ENCODE data around the gene ATP8B1. TPM values are rescaled to one million over a fixed set of nuclear protein-coding genes. Genes with fewer than 3 reads are reported as not detected.

The ATP8B1 gene
- total and polyA plus RNA-seq, 3 donors from 2014 or later = 1.6 to 3.0 (median 1.7) TPM

- TF ChIP-seq POLR2A (IDR thresholded peaks at IDR 0.05) (no peak), CTCF (IDR thresholded peaks at IDR 0.05) (no peak)
- no peaks in the 10 kb centered on the region for H3K9me3 ChIP-seq
- WGBS, 2 donors = 83 to 94% methylated on average over 9 of the region's 9 CpGs
- no peaks in the 10 kb centered on the region for H3K4me1 ChIP-seq
- H3K27me3 ChIP-seq = no peaks in the 10 kb centered on the region
- H3K4me3 ChIP-seq = no peak overlapping the region
- H3K27ac ChIP-seq = no peak overlapping the region
- H3K36me3 ChIP-seq (ENCODE audit: low read depth, missing control alignments) = no peaks in the 10 kb centered on the region
- intact Hi-C loops (cut with DNase I; ENCODE audit: low total_unique reads) = no loop called here
- DNase-seq = no peak
Measured at GRCh38 chr18:57772387-57772799, 30.7 kb downstream of the ATP8B1 start.

GRCh38 chr18:57771626-57772025 is 31.5 kb downstream of the ATP8B1 start:
- TF ChIP-seq POLR2A (IDR thresholded peaks at IDR 0.05) (no peak), CTCF (IDR thresholded peaks at IDR 0.05) (no peak)
- H3K4me1 ChIP-seq = no peaks in the 10 kb centered on the region
- no peaks in the 10 kb centered on the region for H3K27me3 ChIP-seq
- 92% methylated on average over 3 of the region's 3 CpGs for WGBS, 2 donors
- no peak overlapping the region for H3K27ac ChIP-seq
- DNase-seq = no peak
- H3K36me3 ChIP-seq (ENCODE audit: low read depth, missing control alignments) = no peaks in the 10 kb centered on the region
- H3K4me3 ChIP-seq = no peak overlapping the region
- intact Hi-C loops (cut with DNase I; ENCODE audit: low total_unique reads) = no loop called here
- no peaks in the 10 kb centered on the region for H3K9me3 ChIP-seq

GRCh38 chr18:57771193-57771592 is 31.9 kb downstream of the ATP8B1 start:
- no peak for TF ChIP-seq POLR2A (IDR thresholded peaks at IDR 0.05)
- DNase-seq = no peak
- H3K36me3 ChIP-seq (ENCODE audit: low read depth, missing control alignments) = no peaks in the 10 kb centered on the region
- WGBS, 2 donors = 85 to 90% methylated on average over 3 of the region's 3 CpGs
- H3K27ac ChIP-seq = no peak overlapping the region
- no peaks in the 10 kb centered on the region for H3K27me3 ChIP-seq
- intact Hi-C loops (cut with DNase I; ENCODE audit: low total_unique reads) = no loop called here
- no peaks in the 10 kb centered on the region for H3K4me1 ChIP-seq
- no peaks in the 10 kb centered on the region for H3K9me3 ChIP-seq
- H3K4me3 ChIP-seq = no peak overlapping the region

GRCh38 chr18:57768537-57769326 is 34.4 kb downstream of the ATP8B1 start:
- WGBS, 2 donors = 68 to 73% methylated on average over 8 of the region's 8 CpGs
- intact Hi-C loops (cut with DNase I; ENCODE audit: low total_unique reads) = no loop called here
- Histone ChIP-seq H3K4me3 (no peak overlapping the region), H3K36me3 (ENCODE audit: low read depth, missing control alignments) (no peaks in the 10 kb centered on the region), H3K27ac (peak overlapping the region in 1 of 2 donors; percentile 8), H3K9me3 (no peaks in the 10 kb centered on the region), H3K27me3 (no peaks in the 10 kb centered on the region), H3K4me1 (no peaks in the 10 kb centered on the region)
- TF ChIP-seq POLR2A (IDR thresholded peaks at IDR 0.05) (no peak), CTCF (IDR thresholded peaks at IDR 0.05) (no peak)
- DNase-seq = no peak

GRCh38 chr18:57767259-57768050 is 35.7 kb downstream of the ATP8B1 start:
- intact Hi-C loops (cut with DNase I; ENCODE audit: low total_unique reads) = no loop called here
- Histone ChIP-seq H3K36me3 (ENCODE audit: low read depth, missing control alignments) (no peaks in the 10 kb centered on the region), H3K4me3 (no peak overlapping the region), H3K9me3 (no peaks in the 10 kb centered on the region), H3K27ac (no peak overlapping the region), H3K27me3 (no peaks in the 10 kb centered on the region), H3K4me1 (no peaks in the 10 kb centered on the region)
- DNase-seq = no peak
- WGBS, 2 donors = 84 to 92% methylated on average over 11 to 12 of the region's 12 CpGs
- TF ChIP-seq CTCF (IDR thresholded peaks at IDR 0.05) = no peak
- no peak for TF ChIP-seq POLR2A (IDR thresholded peaks at IDR 0.05)

All from testis (tissue), 3 donors.